H1 (cell line): ENCODE measurements around the gene VWF. TPM values are rescaled to one million over a fixed set of nuclear protein-coding genes. Genes with fewer than 3 reads are reported as not detected.

ENCODE experiments used
- ATF2 ChIP-seq: IDR thresholded peaks from 2 replicates; pipeline ENCODE4 v1.6.1; 2012; ENCODE audit warnings: low read length, inconsistent platforms
- CEBPB ChIP-seq: IDR thresholded peaks from 2 replicates; pipeline ENCODE4 v1.6.1; 2012; ENCODE audit warnings: low read depth, low read length
- HDAC6 ChIP-seq: IDR thresholded peaks from one replicate; pipeline ENCODE4 v1.7.1; 2012; ENCODE audit warnings: low read depth, mild to moderate bottlenecking, inconsistent platforms, low read length, moderate library complexity
- KDM4A ChIP-seq: IDR thresholded peaks from one replicate; pipeline ENCODE4 v1.7.1; 2012; ENCODE audit warnings: low read depth, mild to moderate bottlenecking, moderate library complexity, low read length, inconsistent platforms; ENCODE audit not compliant: severe bottlenecking
- RAD21 ChIP-seq, 2 experiments: IDR thresholded peaks in 1 of 2; conservative IDR thresholded peaks in 1 of 2; 2 replicates each; pipeline ENCODE4 v1.6.1; 2011; ENCODE audit warnings: low read depth in 2 of 2, low read length in 2 of 2, improper control_type of control experiment in 1 of 2, inconsistent platforms in 1 of 2, mild to moderate bottlenecking in 1 of 2, moderate library complexity in 1 of 2
- RNF2 ChIP-seq: fragments of 200-900, 300-1000 bp; sonication (generic); IDR thresholded peaks from 2 replicates; pipeline ENCODE4 v1.7.1; 2016; ENCODE audit warnings: borderline replicate concordance, low read depth, mild to moderate bottlenecking, antibody characterized with exemption, low read length; ENCODE audit not compliant: poor library complexity, severe bottlenecking; ENCODE audit errors: missing control alignments
- SP1 ChIP-seq: IDR thresholded peaks from 2 replicates; pipeline ENCODE4 v1.6.1; 2011; ENCODE audit warnings: low read depth, low read length
- TEAD4 ChIP-seq: IDR thresholded peaks from 2 replicates; pipeline ENCODE4 v1.6.1; 2012; ENCODE audit warnings: low read depth, low read length, inconsistent platforms, mixed read lengths
- polyA plus RNA-seq, 7 experiments: library from polyadenylated mRNA; depleted of rRNA in 3 of 7; stranded (reverse) in 5 of 7; unstranded in 2 of 7; fragments of >200 nt in 5 of 7; fragments of 200-250 nt in 2 of 7; gene quantifications; 1 replicate in 5 of 7; 2 replicates in 1 of 7; 4 replicates in 1 of 7; pipeline versions ENCODE4 v1.2.1 to v1.2.3, GENCODE V29; 2011 to 2013; ENCODE audit warnings: missing spikeins in 2 of 7, mixed read lengths in 2 of 7
- total RNA-seq: library from RNA; stranded (reverse); fragmentation: NEBNext Ultra II Directional; extraction: Animal tissue kit (Norgen Biotek cat#: 25700); gene quantifications from 2 replicates; pipeline ENCODE4 v1.2.1, GENCODE V29; 2021

The VWF gene
- total and polyA plus RNA-seq, 2 of the 8 experiments (the other 6 are each of a cell fraction or from before 2014, with no cell fraction given), result 0.39 to 0.60 TPM

DNA sequence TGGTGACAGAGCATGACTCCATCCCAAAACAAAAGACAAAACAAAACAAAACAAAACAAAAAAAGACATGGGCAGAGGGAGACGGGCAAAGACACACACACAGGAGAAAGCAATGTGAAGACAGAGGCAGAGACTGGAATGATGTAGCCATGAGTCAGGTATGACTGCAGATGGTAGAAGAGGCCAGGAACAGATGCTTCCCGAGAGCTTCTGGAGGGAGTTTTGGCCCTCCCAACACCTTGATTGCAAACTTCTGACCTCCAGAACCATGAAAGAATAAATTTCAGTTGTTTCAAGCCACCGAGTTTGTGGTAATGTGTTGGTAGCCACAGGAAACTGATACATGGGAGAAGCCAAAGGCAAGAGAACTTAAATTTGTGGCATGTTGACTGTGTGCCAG lies 27.1 kb downstream of the VWF start (continued):
- TF ChIP-seq RAD21 (IDR thresholded peaks at IDR 0.05 in 1 of 2, conservative IDR thresholded peaks at IDR 0.05 in 1 of 2; ENCODE audit: low read depth in 2 of 2, low read length in 2 of 2), result no peak
- TF ChIP-seq ATF2, result no peak
- TF ChIP-seq KDM4A, result no peak
- no peak for TF ChIP-seq TEAD4
- TF ChIP-seq CEBPB, result no peak
- TF ChIP-seq RNF2, result no peak
- TF ChIP-seq SP1, result no peak
- TF ChIP-seq HDAC6, result no peak
- TF ChIP-seq, all 59 proteins: peak for 0
